Left forelimb (tissue), 1 donor: ENCODE measurements around the gene ADAMTS16.
"Not testable (repeated sequence)": the region's sequence is repeated elsewhere in the genome, so short reads cannot be mapped to it uniquely, and the experiment has no call there.

ENCODE experiments used
- DNase-seq: peaks from one replicate; pipeline ENCODE4 v3.0.0-alpha.2; 2018; ENCODE audit warnings: low spot score

The ADAMTS16 gene

GRCh38 chr5:5139777-5140478 is at the start of gene ADAMTS16:
Gene ADAMTS16 (plus strand): TSS chr5:5140330. CDS start chr5:5140468, 138 bp downstream.
- DNase-seq: no peak

- no peak for DNase-seq
These were observed 48.0 kb upstream of the ADAMTS16 start for GRCh38 chr5:5092149-5092548.

DNA sequence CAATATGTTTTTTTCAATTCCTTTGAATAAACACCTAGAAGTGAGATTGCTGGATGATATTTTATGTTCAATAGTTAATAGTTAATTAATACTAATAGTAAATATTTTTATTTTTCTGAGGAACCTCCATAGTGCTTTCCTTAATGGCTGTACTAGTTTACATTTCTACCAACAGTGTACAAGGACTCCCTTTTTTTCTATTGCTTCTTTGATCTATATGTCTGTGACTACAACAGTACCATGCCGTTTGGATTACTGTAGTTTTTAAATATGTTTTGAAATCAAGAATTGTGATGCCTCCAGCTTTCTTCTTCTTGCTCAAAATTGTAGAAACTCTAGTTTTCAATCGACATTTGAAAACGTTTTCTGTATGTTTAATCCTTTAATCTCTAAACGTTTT is 39.5 kb upstream of the ADAMTS16 start:
- no peak for DNase-seq

- no peak for DNase-seq
These were observed 38.5 kb upstream of the ADAMTS16 start for GRCh38 chr5:5101676-5102075.

DNA sequence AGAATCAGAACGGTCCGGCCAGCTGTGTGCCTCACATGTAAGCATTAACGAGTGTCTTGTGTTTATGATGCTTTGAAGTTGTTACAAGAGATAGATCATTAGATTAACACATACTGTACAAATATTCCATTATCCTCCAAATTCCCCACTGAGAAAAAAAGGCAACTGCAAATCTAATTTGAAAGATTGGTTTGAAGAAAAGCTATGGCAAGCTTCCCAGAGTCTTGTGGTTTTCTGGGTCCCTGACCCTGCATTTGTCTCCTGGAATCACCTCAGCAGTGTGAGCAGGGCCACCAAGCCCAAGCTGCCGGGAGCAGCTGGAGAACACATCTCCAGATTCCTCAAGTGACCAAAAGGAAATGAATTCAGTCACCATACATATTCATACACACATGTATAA is 36.9 kb upstream of the ADAMTS16 start:
- no peak for DNase-seq

DNA sequence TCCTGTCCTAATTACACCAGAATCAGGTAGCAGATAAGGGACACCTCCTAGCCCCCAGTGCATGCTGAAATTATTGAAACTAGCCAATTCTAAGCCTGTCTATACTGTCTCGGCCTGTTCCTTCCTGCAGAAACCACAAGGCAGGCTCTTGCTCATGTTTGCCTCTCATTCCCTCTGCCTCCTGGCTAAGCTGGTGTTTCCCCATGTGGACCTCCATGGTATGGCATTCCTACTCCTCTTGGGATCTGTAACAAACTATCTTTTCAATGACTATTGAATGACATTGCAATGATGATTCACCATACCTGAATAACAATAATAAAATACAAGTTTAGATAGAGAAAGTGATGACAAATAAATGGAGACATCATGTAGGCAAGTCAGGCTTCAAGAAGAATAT is 35.6 kb upstream of the ADAMTS16 start:
- no peak for DNase-seq

GRCh38 chr5:5105531-5105930 is 34.6 kb upstream of the ADAMTS16 start:
- no peak for DNase-seq

- DNase-seq: no peak
These were observed 23.2 kb upstream of the ADAMTS16 start for GRCh38 chr5:5116956-5117355.

GRCh38 chr5:5122776-5123175 is 17.4 kb upstream of the ADAMTS16 start:
- no peak for DNase-seq

- no peak for DNase-seq
These were observed 15.9 kb upstream of the ADAMTS16 start for GRCh38 chr5:5124231-5124630.

DNA sequence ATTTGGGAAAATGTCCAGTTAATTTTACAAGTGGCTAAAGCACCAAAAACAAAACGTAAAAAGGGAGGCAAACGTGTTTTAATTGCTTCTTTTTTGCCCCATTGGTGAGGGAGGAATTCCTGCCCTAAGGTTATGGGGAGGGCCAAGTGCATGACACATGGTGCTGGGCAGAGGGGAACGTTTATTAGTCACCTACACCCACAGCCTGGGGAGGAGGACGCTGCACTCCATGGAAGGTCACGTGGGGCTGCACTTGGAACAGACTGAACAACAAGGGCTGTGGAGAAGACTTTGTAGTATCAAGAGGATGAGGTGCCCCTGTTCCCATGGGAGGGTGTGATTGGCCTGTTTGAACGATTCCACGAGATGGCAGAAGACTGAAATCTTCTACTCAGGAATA is 13.7 kb upstream of the ADAMTS16 start:
- no peak for DNase-seq

DNA sequence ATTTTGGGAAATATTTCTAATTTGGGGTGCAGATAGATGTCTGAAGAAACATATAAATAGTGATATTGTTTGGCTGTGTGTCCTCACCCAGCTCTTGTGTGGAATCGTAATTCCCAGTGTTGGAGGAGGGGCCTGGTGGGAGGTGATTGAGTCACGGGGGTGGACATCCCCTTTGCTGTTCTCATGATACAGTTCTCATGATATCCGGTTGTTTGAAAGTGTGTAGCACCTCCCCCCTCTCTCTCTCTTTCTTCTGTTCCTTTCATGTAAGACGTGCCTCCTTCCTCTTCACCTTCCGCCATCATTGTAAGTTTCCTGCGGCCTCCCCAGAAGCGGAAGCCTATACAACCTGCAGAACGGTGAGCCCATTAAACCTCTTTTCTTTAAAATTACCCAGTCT is 11.4 kb upstream of the ADAMTS16 start:
- no peak for DNase-seq

DNA sequence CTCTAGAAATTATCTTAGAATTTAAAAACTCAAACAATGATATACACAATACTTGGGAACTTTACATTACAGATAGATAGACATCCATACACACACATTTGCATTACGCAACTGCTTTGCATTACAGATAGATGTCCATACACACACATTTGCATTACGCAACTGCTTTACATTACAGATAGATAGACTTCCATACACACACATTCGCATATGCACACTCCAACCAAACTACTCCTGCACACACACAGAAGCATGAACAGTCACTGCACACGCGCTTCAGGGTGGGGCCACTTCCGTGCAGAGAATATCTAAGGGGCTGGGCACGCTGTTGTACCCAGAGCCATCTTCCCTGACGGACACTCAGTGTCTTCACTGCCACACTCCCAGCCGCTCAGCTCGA is 7.9 kb upstream of the ADAMTS16 start:
- no peak for DNase-seq

DNA sequence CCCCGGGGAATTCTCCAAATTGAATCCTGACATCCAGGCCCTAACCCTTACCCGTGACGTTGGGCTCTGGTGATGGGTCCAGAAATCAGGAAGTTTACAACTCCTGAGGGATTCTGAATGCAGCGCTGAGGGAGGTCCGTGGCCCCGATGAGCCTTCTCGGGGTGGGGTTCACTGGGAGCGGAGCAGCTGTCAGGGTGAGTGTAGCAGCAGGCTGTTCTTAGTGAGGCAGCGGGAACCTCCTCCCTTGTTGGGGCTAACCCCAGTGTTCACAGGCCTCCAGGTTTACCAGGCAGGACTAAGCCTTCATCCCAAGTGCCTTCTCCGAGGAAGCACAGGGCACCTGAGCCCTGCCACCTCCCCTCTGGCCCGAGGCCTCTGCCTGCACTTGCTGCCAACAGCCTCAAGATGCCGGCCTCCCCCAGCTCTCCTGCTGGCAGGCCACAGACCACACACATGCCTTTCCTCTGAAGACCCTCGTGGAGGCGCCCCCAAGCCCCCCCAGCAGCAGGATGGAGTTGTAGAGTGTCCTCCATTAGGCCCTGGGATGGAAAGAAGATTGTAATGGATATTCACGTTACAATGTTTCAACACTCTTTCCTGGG is 7.3 kb upstream of the ADAMTS16 start:
- DNase-seq: no peak

DNA sequence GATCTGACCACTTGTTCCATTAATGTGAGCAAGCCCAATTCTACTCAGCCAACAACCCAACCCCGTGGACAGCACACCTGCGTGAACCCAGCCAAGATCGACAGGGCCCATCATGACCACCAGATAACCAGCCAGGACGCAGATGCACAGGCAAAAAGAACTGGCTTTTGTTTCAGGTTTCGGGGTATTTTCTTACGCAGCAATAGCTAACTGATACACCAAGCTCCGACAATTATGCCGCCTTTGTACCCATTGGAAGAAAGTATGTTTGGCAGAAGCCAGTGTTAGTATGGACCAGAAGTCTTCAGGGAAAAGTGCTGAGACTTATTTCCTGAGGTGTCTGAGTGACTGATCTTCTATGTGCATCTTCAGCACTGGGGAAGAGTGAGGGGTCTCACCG is 6.0 kb upstream of the ADAMTS16 start:
- no peak for DNase-seq

DNA sequence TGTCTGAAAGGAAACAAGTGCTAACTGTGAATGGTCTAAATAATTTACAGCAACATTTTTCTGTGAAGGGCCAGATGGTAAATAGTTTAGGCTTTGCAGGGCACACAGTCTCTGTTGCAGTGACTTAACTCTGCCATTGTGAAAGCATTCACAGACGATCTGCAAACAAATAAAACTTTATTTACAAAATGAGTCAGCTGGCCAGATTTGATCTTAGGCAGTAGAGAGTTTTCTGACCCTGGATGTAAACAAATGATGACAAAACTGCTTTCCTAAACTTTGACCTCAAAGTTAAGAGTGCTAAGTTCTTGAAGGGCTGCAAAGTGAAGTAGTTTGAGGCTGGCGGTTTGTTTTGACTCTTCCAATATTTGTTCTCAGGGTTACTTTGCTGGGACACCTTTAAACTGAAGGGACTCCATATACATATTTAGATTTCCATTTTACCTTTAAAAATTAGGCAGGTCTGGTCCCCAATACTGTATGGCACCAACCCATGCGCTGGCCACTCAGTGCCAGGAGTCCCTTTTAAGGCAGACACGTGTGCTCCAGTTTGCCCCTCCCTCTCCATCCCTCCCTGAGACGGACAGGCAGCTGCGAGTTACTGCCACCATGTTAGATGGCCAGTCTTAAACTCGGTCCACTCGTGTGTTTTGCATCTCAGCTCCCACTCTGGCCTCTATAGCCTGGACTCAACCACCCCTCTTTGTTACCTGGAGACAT is 4.0 kb upstream of the ADAMTS16 start:
- DNase-seq: no peak

DNA sequence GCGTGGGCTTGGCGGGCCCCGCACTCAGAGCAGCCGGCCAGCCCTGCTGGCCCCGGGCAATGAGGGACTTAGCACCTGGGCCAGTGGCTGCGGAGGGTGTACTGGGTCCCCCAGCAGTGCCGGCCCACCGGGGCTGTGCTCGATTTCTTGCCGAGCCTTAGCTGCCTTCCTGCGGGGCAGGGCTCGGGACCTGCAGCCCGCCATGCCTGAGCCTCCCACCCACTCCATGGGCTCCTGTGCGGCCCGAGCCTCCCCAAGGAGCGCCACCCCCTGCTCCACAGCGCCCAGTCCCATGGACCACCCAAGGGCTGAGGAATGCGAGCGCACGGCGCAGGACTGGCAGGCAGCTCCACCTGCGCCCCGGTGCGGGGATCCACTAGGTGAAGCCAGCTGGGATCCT is 2.3 kb upstream of the ADAMTS16 start:
- not testable (repeated sequence) for DNase-seq

GRCh38 chr5:5139336-5139776 is 774 bp upstream of the ADAMTS16 start:
- DNase-seq: no peak

GRCh38 chr5:5140479-5141338 is 579 bp downstream of the ADAMTS16 start:
- no peak for DNase-seq

DNA sequence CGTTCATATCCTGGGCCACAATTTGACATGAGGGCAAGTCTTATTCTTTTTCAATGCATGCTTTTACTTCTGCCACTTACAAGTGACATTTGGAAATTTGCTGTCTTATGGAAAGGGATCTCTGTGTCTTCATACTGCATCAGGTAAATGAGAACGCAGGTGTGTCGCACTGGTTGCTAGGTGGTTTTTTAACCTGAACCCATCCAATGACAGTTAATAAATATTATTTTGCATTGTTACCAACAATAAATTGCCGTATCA is 1.1 kb downstream of the ADAMTS16 start:
- DNase-seq: no peak

DNA sequence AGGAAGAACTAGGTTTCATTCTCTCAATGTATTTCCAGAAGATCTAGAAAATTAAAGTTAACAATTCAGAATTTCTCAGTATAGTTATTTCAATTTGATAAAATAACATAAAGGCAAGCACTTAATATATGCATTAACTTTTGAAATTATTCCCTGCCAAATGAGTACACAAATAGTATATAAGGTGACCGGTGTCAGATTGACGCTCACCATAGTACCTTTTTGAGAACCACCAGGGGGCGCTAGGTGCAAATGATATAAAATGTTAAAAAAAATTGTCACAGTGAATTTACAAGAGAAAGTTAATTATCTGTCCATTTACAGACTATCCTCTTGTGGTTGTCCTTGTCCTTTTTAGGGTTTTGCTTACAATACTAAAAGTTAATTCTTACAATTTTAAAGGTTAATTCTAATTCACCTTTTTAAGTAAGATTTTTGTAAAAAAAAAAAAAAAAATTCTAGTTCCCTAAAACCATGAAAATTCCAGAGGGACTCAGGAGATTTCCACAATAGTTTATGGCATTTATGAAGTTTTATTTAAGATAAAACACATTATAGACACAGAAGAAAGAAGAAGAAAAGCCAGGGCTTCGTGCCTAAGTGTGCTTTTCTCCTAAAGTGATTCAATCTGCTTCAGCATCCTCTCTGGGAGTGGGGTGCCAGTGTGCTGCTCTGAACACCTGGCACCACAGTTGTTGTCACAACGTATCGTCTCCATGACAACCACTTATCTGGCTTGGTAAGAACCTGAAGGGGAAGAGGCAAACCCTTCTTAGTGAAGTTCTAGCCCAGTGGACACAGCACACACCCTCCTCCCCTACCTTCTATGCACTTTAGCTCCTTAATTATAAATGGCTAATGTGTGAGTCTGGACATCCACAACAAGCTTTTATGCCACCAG is 1.7 kb downstream of the ADAMTS16 start:
- DNase-seq: no peak

DNA sequence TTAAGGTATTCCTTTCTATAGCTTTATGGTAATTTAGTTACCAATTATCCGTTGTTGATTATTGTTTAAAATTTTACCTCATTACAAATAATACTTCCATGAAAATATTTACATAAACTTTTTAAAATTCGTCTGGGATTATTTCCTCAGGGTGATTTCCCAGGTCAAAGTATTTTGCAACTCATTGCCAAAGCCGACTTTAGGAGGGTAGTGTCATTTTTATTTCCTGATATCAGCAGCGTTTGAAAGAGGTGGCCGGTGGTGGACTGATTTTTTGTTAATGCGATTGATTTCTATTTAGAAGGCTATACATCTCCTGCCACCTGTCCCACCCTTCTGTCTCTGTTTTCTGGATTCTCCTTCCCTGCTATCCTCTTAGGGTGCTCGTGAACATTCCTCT is 4.3 kb downstream of the ADAMTS16 start:
- no peak for DNase-seq
